ENCODE data around the gene PTPN3. TPM values are rescaled to one million over a fixed set of nuclear protein-coding genes. Genes with fewer than 3 reads are reported as not detected.
A peak's percentile ranks its signal among the peaks of the same experiment; 100 is the strongest.

Gene PTPN3
- total RNA-seq, 2 donors from 2014 or later = 23.6 to 26.7 TPM

DNA sequence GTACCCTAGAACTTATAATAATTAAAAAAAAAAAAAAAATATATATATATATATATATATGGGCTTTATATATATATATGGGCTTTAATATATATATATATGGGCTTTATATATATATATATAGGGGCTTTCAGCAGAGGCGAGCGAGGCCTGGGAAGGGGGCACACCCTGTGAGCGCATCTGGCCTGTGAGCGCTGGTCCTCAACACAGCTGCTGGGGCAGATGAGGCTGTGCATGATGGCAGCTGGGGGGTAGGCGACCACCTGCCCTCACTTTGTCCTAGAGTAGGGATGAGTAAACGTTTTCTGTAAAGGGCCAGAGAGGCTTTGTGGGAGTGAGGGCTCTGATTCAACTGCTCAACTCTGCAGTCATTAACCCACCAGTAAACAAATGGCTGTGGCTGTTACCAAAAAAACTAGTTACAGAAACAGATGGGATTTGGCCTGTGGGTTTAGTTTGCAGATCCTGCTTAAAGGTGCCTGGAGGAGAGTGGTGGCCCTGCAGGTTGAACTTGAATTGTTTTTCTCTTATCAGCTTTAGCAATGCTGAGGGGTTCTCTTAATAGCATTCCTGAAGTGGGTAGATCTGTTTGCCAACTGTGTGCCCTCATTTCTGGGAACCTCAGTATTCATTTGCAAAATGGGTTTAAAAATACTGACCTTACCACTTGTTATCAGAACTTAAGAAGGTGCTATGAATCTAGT lies 89.2 kb downstream of the PTPN3 start:
- intact Hi-C loops (cut with DNase I) = loop anchor here (10.0 kb wide), 1 partner anchor 214 kb away; no protein-coding TSS in a partner anchor
- Histone ChIP-seq H3K9ac (ENCODE audit: low read depth in 2 of 2, low read length in 2 of 2) (no peak overlapping the region), H3K4me1 (no peaks in the 10 kb centered on the region), H3K27me3 (no peaks in the 10 kb centered on the region), H3K4me3 (no peak overlapping the region), H3K36me3 (peaks cover 2% of the 10 kb centered on the region), H3K27ac (no peak overlapping the region), H3K9me3 (no peaks in the 10 kb centered on the region)
- DNase-seq = no peak
- TF ChIP-seq, protein P1, sequence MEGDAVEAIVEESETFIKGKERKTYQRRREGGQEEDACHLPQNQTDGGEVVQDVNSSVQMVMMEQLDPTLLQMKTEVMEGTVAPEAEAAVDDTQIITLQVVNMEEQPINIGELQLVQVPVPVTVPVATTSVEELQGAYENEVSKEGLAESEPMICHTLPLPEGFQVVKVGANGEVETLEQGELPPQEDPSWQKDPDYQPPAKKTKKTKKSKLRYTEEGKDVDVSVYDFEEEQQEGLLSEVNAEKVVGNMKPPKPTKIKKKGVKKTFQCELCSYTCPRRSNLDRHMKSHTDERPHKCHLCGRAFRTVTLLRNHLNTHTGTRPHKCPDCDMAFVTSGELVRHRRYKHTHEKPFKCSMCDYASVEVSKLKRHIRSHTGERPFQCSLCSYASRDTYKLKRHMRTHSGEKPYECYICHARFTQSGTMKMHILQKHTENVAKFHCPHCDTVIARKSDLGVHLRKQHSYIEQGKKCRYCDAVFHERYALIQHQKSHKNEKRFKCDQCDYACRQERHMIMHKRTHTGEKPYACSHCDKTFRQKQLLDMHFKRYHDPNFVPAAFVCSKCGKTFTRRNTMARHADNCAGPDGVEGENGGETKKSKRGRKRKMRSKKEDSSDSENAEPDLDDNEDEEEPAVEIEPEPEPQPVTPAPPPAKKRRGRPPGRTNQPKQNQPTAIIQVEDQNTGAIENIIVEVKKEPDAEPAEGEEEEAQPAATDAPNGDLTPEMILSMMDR (IDR thresholded peaks at IDR 0.05) = no peak

DNA sequence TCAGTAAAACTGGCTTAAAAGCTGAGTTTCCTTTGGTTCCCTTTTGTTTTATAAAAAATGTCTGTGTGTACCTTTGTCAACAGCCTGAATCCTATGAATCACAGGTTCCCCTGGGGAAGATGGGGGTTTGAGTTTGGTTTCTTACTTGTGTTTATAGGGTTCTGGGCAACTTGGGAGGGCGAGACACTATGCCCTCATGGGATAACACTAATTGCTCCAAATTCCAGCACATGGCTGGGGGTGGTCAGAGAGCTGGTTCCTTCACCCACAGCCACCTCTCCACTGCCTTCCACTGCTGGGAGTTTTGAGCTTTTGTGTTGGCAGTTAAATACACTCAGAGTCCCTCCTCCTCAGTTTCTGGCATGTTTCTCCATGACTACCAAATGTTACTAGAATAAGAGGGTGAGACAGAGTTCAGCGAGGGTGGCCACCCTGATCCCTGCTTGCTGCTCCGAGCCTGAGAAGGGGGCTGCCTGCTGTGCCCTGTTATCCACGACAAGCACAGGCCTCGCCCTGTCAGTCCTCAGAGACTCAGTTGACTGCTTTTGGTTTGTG lies 94.3 kb downstream of the PTPN3 start:
- TF ChIP-seq, protein P1 (IDR thresholded peaks at IDR 0.05) = no peak
- Histone ChIP-seq H3K9me3 (no peaks in the 10 kb centered on the region), H3K4me1 (no peaks in the 10 kb centered on the region), H3K9ac (ENCODE audit: low read depth in 2 of 2, low read length in 2 of 2) (no peak overlapping the region), H3K4me3 (no peak overlapping the region), H3K27ac (no peak overlapping the region), H3K36me3 (peaks cover 7% of the 10 kb centered on the region), H3K27me3 (no peaks in the 10 kb centered on the region)
- intact Hi-C loops (cut with DNase I) = loop anchor here (10.0 kb wide), 1 partner anchor 209 kb away; no protein-coding TSS in a partner anchor
- no peak for DNase-seq

DNA sequence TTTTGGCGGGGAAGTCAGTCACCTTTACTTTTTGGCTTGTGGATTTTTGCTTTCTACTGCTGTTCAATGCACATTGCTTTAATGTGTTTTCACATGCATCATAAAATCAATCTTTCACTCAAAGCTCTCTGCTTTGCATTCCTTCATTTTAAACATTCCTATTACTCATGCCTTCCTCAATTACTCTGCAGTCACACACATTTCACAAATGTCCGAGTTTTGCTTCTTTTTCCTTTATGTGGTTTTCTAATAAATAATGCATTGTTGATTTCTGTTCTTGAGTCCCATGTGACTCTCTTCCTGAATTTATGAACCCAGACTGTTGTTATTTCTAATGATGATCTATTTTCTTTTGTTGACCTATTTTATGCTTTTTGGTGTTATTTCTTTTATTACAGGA lies 95.0 kb downstream of the PTPN3 start:
- Histone ChIP-seq H3K9ac (ENCODE audit: low read depth in 2 of 2, low read length in 2 of 2) (no peak overlapping the region), H3K4me3 (no peak overlapping the region), H3K27me3 (no peaks in the 10 kb centered on the region), H3K36me3 (peaks cover 7% of the 10 kb centered on the region), H3K27ac (no peak overlapping the region), H3K4me1 (no peaks in the 10 kb centered on the region), H3K9me3 (no peaks in the 10 kb centered on the region)
- no peak for DNase-seq
- intact Hi-C loops (cut with DNase I) = loop anchor here (10.0 kb wide), 1 partner anchor 208 kb away; no protein-coding TSS in a partner anchor
- TF ChIP-seq, protein P1 (IDR thresholded peaks at IDR 0.05) = no peak

DNA sequence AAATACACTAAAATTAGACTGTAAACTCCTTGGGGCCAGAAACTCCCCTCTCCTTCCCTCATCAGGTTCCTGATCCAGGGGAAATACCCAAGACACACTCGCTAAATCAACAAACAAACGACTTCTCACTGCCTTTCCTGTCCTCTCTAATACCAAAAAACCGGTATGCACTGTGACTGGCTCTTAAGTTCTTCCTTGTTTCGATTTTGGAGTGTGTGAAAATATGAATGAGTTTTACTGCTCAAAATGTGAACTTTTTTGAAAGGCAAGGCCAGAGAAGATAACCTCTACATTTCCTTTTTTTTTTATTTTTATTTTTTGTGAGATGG lies 96.2 kb downstream of the PTPN3 start:
- Histone ChIP-seq H3K4me3 (no peak overlapping the region), H3K36me3 (peaks cover 7% of the 10 kb centered on the region), H3K27me3 (no peaks in the 10 kb centered on the region), H3K9ac (ENCODE audit: low read depth in 2 of 2, low read length in 2 of 2) (no peak overlapping the region), H3K27ac (no peak overlapping the region), H3K9me3 (no peaks in the 10 kb centered on the region), H3K4me1 (no peaks in the 10 kb centered on the region)
- DNase-seq = no peak
- TF ChIP-seq, protein P1 (IDR thresholded peaks at IDR 0.05) = no peak
- intact Hi-C loops (cut with DNase I) = loop anchor here (10.0 kb wide), 1 partner anchor 207 kb away; no protein-coding TSS in a partner anchor

DNA sequence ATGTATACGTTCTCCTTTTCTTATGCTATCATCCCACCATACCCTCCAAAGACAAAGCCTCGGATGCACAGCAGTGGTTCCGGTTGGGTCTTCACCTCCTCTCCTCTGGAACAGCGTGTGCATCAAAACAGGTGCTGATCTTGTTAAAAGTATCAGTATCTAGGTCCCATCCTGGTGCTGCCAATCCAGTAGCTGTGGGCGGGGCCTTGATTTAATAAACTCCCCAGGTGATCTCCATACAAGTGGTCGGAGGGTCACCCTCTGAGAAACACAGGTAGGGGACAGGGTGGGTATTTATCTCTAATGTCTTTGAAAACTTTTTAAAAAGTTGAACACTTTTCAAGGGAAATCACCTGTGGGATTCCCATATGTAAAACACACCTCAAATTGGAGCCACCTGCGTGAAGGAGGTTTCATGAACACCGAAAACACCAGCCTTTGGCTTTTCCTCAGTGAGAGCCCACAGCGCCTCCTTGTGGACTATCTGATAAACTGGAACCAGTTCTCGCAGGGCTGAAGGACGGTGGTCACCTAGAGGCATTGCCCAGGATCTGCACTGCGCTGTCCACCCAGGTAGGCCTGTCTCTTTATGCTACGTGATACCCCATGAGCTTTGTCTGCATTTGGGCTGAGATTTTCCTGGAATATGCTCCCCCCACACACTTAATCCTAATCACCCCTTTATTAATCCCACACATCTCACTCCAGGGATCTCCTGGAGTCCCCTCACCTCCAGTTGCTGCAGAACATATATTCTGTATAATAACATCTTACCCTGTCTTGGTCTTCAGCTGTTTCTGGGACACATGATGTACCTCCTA lies 96.7 kb downstream of the PTPN3 start:
- Histone ChIP-seq H3K27me3 (no peaks in the 10 kb centered on the region), H3K9me3 (no peaks in the 10 kb centered on the region), H3K9ac (ENCODE audit: low read depth in 2 of 2, low read length in 2 of 2) (no peak overlapping the region), H3K4me3 (no peak overlapping the region), H3K27ac (no peak overlapping the region), H3K4me1 (no peaks in the 10 kb centered on the region), H3K36me3 (peaks cover 7% of the 10 kb centered on the region)
- DNase-seq = peak; percentile 64
- TF ChIP-seq, protein P1 (IDR thresholded peaks at IDR 0.05) = peak; percentile 55
- intact Hi-C loops (cut with DNase I) = loop anchor here (10.0 kb wide), 1 partner anchor 207 kb away; no protein-coding TSS in a partner anchor

Measured in colonic mucosa (tissue), 4 donors.